GM12875 (cell line): Measurements from ENCODE around the gene PEX14.
"Not testable (repeated sequence)": the region's sequence is repeated elsewhere in the genome, so short reads cannot be mapped to it uniquely, and the experiment has no call there.

Experiments
- H3K4me3 ChIP-seq: one replicate; pipeline ENCODE4 v1.5.1; 2011; ENCODE audit warnings: low read depth, low read length, control low read depth
- CTCF ChIP-seq: IDR thresholded peaks from 2 replicates; pipeline ENCODE4 v1.5.1; 2011; ENCODE audit warnings: low read depth, mild to moderate bottlenecking, control low read depth, inconsistent platforms, low read length, moderate library complexity, borderline replicate concordance; ENCODE audit not compliant: insufficient read depth

Gene PEX14

GRCh38 chr1:10495952-10496351 lies 21.2 kb downstream of the PEX14 start:
- no peak for TF ChIP-seq CTCF
- no peak overlapping the region for H3K4me3 ChIP-seq

DNA sequence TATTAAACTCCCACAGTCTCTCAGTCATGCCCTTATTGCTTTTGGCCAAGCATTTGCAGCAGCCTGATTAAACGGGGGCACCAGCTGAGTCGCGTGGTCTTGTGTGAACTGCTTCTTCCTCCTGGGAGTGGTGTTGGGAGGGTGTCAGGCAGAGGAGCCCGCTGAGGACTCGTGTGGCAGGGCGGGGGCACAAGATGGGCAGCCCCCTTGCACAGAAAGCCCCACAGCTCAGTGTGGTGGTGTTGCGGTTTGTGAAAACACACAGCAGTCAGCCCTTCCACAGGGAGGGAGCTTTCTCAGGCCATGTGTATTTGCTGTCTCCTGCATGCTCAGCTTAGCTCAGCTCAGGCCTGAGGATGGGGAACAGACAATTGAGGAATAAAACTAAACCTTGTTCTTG lies 22.4 kb downstream of the PEX14 start:
- H3K4me3 ChIP-seq: no peak overlapping the region
- no peak for TF ChIP-seq CTCF

DNA sequence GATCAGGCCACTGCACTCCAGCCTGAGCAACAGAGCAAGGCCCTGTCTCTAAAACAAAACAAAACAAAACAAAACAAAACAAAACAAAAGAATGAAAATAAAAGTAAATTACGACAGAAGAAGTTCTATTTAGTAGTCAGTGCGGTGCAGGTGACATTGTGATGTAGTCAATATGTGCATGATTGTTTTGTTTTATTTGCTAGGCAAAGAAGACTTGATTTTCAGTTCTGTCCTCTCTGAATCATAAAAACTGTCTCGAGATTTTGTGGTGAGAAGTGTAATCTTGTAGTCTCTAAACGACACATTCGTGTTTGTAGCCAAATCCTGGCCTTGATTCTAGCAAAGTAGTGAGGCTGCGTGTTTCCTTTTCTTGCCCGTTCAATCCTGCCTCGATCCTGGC lies 23.5 kb downstream of the PEX14 start:
- TF ChIP-seq CTCF: no peak
- H3K4me3 ChIP-seq: no peak overlapping the region

GRCh38 chr1:10502206-10502605 lies 27.5 kb downstream of the PEX14 start:
- no peak for TF ChIP-seq CTCF
- H3K4me3 ChIP-seq: no peak overlapping the region

GRCh38 chr1:10504249-10504648 lies 29.5 kb downstream of the PEX14 start:
- TF ChIP-seq CTCF: no peak
- no peak overlapping the region for H3K4me3 ChIP-seq

DNA sequence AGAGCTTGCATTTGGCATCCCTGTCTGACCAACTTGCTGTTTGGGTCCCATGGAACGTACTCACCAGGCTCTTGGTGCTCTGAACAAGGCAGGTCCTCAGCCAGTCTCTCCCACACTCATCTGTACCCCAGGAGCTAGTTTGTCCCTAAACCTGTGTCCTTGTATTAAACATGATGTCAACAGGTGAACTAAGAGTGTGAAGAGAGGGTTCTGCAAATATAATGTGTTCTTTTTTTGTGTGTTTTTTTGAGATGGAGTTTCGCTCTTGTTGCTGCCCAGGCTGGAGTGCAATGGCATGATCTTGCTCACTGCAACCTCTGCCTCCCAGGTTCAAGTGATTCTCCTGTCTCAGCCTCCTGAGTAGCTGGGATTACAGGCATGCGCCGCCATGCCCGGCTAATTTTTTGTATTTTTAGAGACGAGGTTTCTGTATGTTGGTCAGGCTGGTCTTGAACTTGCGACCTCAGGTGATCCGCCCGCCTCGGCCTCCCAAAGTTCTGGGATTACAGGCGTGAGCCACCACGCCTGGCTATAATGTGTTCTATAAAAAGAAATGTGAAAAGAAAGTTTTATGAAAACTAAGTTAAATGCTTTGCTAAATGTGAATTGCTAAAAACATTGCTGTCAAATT lies 31.4 kb downstream of the PEX14 start:
- not testable (repeated sequence) for H3K4me3 ChIP-seq

DNA sequence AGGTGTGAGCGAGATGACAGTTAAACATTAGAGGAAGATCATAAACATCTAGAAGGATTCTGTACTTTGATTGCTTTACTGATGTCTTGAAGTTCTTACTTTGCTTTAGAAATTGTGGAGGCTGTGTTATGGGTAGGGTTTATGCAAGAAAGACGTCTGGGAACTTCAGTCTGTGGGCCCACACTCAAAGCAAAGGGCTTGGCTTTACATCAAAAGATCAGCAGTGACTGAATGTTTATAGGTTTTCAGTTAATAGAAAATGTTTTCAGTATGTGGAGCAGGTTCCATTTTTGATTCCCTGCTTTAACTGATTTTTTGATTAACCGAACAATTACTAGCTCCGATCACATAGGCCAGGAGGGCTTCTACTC lies 31.9 kb downstream of the PEX14 start:
- no peak overlapping the region for H3K4me3 ChIP-seq
- no peak for TF ChIP-seq CTCF
